ENCODE data around the gene IQGAP3.
"Not testable (repeated sequence)": the region's sequence is repeated elsewhere in the genome, so short reads cannot be mapped to it uniquely, and the experiment has no call there.

Gene IQGAP3

GRCh38 chr1:156591181-156591431 lies 18.7 kb upstream of the IQGAP3 start:
- TF ChIP-seq CTCF (IDR thresholded peaks at IDR 0.05; ENCODE audit: extremely low read depth, insufficient read depth, missing control alignments) = no peak
- in situ Hi-C loops (cut with MboI; ENCODE audit: low pct_unique_long_range_greater_than_20kb, low sequenced_read_pairs, unreplicated experiment) = no loop called here
- DNase-seq (ENCODE audit: low spot score) = no peak

- in situ Hi-C loops (cut with MboI; ENCODE audit: low pct_unique_long_range_greater_than_20kb, low sequenced_read_pairs, unreplicated experiment) = no loop called here
- DNase-seq (ENCODE audit: low spot score) = no peak
These were observed 18.2 kb upstream of the IQGAP3 start for GRCh38 chr1:156590326-156591180.

GRCh38 chr1:156589546-156589945 lies 17.2 kb upstream of the IQGAP3 start:
- no peak for TF ChIP-seq CTCF (IDR thresholded peaks at IDR 0.05; ENCODE audit: extremely low read depth, insufficient read depth, missing control alignments)
- in situ Hi-C loops (cut with MboI; ENCODE audit: low pct_unique_long_range_greater_than_20kb, low sequenced_read_pairs, unreplicated experiment) = no loop called here
- DNase-seq (ENCODE audit: low spot score) = no peak

More at GRCh38 chr1:156590326-156591180, 18.2 kb upstream of the IQGAP3 start:
- TF ChIP-seq CTCF (IDR thresholded peaks at IDR 0.05; ENCODE audit: extremely low read depth, insufficient read depth, missing control alignments) = no peak

- DNase-seq (ENCODE audit: low spot score); in situ Hi-C loops (cut with MboI; ENCODE audit: low pct_unique_long_range_greater_than_20kb, low sequenced_read_pairs, unreplicated experiment): not testable (repeated sequence)
These were observed 15.6 kb upstream of the IQGAP3 start for GRCh38 chr1:156587927-156588326.

- no peak for TF ChIP-seq CTCF (IDR thresholded peaks at IDR 0.05; ENCODE audit: extremely low read depth, insufficient read depth, missing control alignments)
- in situ Hi-C loops (cut with MboI; ENCODE audit: low pct_unique_long_range_greater_than_20kb, low sequenced_read_pairs, unreplicated experiment) = no loop called here
- no peak for DNase-seq (ENCODE audit: low spot score)
These were observed 14.6 kb upstream of the IQGAP3 start for GRCh38 chr1:156586892-156587477.

GRCh38 chr1:156586323-156586722 lies 14.0 kb upstream of the IQGAP3 start:
- no peak for TF ChIP-seq CTCF (IDR thresholded peaks at IDR 0.05; ENCODE audit: extremely low read depth, insufficient read depth, missing control alignments)
- in situ Hi-C loops (cut with MboI; ENCODE audit: low pct_unique_long_range_greater_than_20kb, low sequenced_read_pairs, unreplicated experiment) = no loop called here
- DNase-seq (ENCODE audit: low spot score) = no peak

- DNase-seq (ENCODE audit: low spot score) = no peak
- peak; percentile 34 for TF ChIP-seq CTCF (IDR thresholded peaks at IDR 0.05; ENCODE audit: extremely low read depth, insufficient read depth, missing control alignments)
- in situ Hi-C loops (cut with MboI; ENCODE audit: low pct_unique_long_range_greater_than_20kb, low sequenced_read_pairs, unreplicated experiment) = no loop called here
These were observed 12.4 kb upstream of the IQGAP3 start for GRCh38 chr1:156584813-156585212.

All from GM13977 (cell line).